ENCODE measurements around the gene CEP164. TPM values are rescaled to one million over a fixed set of nuclear protein-coding genes. Genes with fewer than 3 reads are reported as not detected.

CEP164 gene
- total RNA-seq, 1 experiment from 2014 or later: 22.2 TPM

DNA sequence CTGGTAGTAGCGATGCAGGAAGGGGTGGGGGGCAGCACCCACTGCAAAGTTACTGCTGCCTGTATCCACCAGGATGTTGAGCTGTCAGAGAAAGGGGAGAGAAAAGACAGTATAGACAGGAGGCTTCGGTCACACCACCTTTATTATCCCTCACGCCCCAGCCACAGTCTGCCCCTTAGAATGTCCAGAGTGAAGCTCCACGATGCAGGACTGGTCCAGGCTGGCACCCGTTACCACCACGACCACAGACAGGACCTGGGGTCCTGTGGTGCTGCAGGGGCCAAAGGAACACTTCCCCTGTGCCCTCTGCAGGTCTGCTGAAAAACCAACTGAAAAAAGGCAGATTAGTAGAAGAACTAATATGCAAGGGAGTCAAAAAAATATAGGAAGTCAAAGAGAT lies 30.8 kb upstream of the CEP164 start (continued):
- TF ChIP-seq, protein P1, sequence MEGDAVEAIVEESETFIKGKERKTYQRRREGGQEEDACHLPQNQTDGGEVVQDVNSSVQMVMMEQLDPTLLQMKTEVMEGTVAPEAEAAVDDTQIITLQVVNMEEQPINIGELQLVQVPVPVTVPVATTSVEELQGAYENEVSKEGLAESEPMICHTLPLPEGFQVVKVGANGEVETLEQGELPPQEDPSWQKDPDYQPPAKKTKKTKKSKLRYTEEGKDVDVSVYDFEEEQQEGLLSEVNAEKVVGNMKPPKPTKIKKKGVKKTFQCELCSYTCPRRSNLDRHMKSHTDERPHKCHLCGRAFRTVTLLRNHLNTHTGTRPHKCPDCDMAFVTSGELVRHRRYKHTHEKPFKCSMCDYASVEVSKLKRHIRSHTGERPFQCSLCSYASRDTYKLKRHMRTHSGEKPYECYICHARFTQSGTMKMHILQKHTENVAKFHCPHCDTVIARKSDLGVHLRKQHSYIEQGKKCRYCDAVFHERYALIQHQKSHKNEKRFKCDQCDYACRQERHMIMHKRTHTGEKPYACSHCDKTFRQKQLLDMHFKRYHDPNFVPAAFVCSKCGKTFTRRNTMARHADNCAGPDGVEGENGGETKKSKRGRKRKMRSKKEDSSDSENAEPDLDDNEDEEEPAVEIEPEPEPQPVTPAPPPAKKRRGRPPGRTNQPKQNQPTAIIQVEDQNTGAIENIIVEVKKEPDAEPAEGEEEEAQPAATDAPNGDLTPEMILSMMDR (IDR thresholded peaks at IDR 0.05 in 2 of 3, conservative IDR thresholded peaks at IDR 0.05 in 1 of 3; ENCODE audit: borderline replicate concordance in 1 of 3, insufficient read depth in 1 of 3, low read depth in 2 of 3, low read length in 2 of 3): no peak
- TF ChIP-seq JUND (IDR thresholded peaks at IDR 0.05): no peak
- TF ChIP-seq ZFX (IDR thresholded peaks at IDR 0.05): no peak

DNA sequence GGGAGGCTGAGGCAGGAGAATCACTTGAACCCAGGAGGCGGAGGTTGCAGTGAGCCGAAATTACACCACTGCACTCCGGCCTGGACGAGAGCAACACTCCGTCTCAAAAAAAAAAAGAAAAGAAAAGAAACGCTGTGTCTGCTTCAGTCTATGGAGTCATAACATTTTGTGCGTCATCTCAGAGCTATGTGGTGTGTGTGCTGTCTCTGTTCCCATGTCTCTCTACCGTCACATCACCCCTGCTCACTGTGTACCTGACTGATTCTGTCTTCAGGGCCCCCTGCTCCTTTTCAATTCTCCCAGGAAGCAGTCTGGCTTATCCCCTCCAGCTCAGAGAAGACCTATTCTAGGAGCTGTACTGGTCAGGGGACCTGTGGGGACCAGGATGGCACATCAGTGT lies 29.5 kb upstream of the CEP164 start:
- no TSS peak for BruUV-seq (replicated peaks)
- H3K36me3 ChIP-seq (ENCODE audit: control insufficient read depth in 1 of 2, insufficient read depth in 2 of 2, low read length in 2 of 2): no peaks in the 10 kb centered on the region
- DNase-seq (ENCODE audit: low read depth, low spot score): no peak
- CTCF ChIA-PET: no interaction called here
- no peaks in the 10 kb centered on the region for H4K20me1 ChIP-seq (ENCODE audit: insufficient read depth)
- H2AFZ ChIP-seq (ENCODE audit: low read depth, low read length, poor library complexity, severe bottlenecking): no peak overlapping the region
- no peaks in the 10 kb centered on the region for H3K9me2 ChIP-seq (ENCODE audit: insufficient read depth)
- intact Hi-C loops (cut with micrococcal nuclease): no loop called here
- RAD21 ChIA-PET (ENCODE audit: low non-redundant PET in 1 of 2, low total read pairs in 2 of 2, uncharacterized antibody in 2 of 2, unreplicated experiment in 2 of 2): no interaction called here
- ATAC-seq: no peak
- no peak overlapping the region for H3K4me3 ChIP-seq (replicated peaks in 1 of 2; ENCODE audit: low read depth in 1 of 2, low read length in 2 of 2)
- TF ChIP-seq SIN3A (IDR thresholded peaks at IDR 0.05; ENCODE audit: low read depth): no peak
- no peak for TF ChIP-seq ELF1 (IDR thresholded peaks at IDR 0.05; ENCODE audit: borderline replicate concordance, low read depth)
- TF ChIP-seq, protein P2, sequence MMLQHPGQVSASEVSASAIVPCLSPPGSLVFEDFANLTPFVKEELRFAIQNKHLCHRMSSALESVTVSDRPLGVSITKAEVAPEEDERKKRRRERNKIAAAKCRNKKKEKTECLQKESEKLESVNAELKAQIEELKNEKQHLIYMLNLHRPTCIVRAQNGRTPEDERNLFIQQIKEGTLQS (IDR thresholded peaks at IDR 0.05): no peak
- no peak for TF ChIP-seq POLR2A (IDR thresholded peaks at IDR 0.05; ENCODE audit: borderline replicate concordance, extremely low read depth, insufficient read depth, insufficient read length)
- TF ChIP-seq, protein P3, sequence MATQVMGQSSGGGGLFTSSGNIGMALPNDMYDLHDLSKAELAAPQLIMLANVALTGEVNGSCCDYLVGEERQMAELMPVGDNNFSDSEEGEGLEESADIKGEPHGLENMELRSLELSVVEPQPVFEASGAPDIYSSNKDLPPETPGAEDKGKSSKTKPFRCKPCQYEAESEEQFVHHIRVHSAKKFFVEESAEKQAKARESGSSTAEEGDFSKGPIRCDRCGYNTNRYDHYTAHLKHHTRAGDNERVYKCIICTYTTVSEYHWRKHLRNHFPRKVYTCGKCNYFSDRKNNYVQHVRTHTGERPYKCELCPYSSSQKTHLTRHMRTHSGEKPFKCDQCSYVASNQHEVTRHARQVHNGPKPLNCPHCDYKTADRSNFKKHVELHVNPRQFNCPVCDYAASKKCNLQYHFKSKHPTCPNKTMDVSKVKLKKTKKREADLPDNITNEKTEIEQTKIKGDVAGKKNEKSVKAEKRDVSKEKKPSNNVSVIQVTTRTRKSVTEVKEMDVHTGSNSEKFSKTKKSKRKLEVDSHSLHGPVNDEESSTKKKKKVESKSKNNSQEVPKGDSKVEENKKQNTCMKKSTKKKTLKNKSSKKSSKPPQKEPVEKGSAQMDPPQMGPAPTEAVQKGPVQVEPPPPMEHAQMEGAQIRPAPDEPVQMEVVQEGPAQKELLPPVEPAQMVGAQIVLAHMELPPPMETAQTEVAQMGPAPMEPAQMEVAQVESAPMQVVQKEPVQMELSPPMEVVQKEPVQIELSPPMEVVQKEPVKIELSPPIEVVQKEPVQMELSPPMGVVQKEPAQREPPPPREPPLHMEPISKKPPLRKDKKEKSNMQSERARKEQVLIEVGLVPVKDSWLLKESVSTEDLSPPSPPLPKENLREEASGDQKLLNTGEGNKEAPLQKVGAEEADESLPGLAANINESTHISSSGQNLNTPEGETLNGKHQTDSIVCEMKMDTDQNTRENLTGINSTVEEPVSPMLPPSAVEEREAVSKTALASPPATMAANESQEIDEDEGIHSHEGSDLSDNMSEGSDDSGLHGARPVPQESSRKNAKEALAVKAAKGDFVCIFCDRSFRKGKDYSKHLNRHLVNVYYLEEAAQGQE (IDR thresholded peaks at IDR 0.05; ENCODE audit: low read depth): no peak
- no peak for TF ChIP-seq YY1 (IDR thresholded peaks at IDR 0.05; ENCODE audit: extremely low read depth, insufficient replicate concordance, low read depth, low read length)
- TF ChIP-seq CEBPB (IDR thresholded peaks at IDR 0.05; ENCODE audit: low read depth): no peak
- no peak for TF ChIP-seq FOSL1 (IDR thresholded peaks at IDR 0.05; ENCODE audit: low read depth)
- TF ChIP-seq ZFX (IDR thresholded peaks at IDR 0.05): no peak
- TF ChIP-seq SP1 (IDR thresholded peaks at IDR 0.05; ENCODE audit: low read depth): no peak
- TF ChIP-seq RAD21 (IDR thresholded peaks at IDR 0.05; ENCODE audit: low read depth): no peak
- TF ChIP-seq TCF7L2 (IDR thresholded peaks at IDR 0.05; ENCODE audit: borderline replicate concordance, extremely low read depth, insufficient read depth, insufficient read length): no peak
- H3K27me3 ChIP-seq (ENCODE audit: insufficient read depth, low read length): no peaks in the 10 kb centered on the region
- no peaks in the 10 kb centered on the region for H3K79me2 ChIP-seq (ENCODE audit: insufficient read depth, low read length)
- H3K9me3 ChIP-seq (ENCODE audit: control insufficient read depth in 1 of 2, insufficient read depth in 1 of 2, low read depth in 1 of 2, low read length in 2 of 2): no peaks in the 10 kb centered on the region
- H3K4me1 ChIP-seq (ENCODE audit: control insufficient read depth in 1 of 2, insufficient read depth in 2 of 2, low read length in 2 of 2): no peaks in the 10 kb centered on the region
- no peak overlapping the region for H3K9ac ChIP-seq (ENCODE audit: low read length)
- H3K4me2 ChIP-seq (ENCODE audit: low read length): no peak overlapping the region
- no peak overlapping the region for H3K27ac ChIP-seq (ENCODE audit: low read depth, low read length)
- POLR2A ChIA-PET: no interaction called here
